Lung (tissue), 12 donors: ENCODE data around the gene CDC73. TPM values are rescaled to one million over a fixed set of nuclear protein-coding genes. Genes with fewer than 3 reads are reported as not detected.

Experiments
- ATAC-seq: fragments of 200-7000 bp; cut with Tn5 transposase; one replicate; pipeline ENCODE4 v1.9.1; 2020; ENCODE audit warnings: moderate number of reproducible peaks; ENCODE audit not compliant: insufficient read depth, low FRiP score
- DNase-seq, 3 donors: peaks; one replicate each; pipeline ENCODE4 v3.0.0-alpha.2; 2013 to 2017
- H3K27ac ChIP-seq, 2 donors: one replicate each; pipeline ENCODE4 v1.5.1; 2013; ENCODE audit warnings: mild to moderate bottlenecking in 2 of 2, moderate library complexity in 2 of 2, control low read depth in 1 of 2, inconsistent platforms in 1 of 2, low read depth in 1 of 2, low read length in 1 of 2
- H3K27me3 ChIP-seq, 3 donors: one replicate each; pipeline ENCODE4 v1.5.1; 2013; ENCODE audit warnings: low read length in 2 of 3; ENCODE audit not compliant: control insufficient read depth in 3 of 3, insufficient read depth in 3 of 3
- H3K36me3 ChIP-seq, 4 donors: one replicate each; pipeline ENCODE4 v1.5.1; 2013; ENCODE audit warnings: low read length in 4 of 4, mild to moderate bottlenecking in 1 of 4, moderate library complexity in 1 of 4; ENCODE audit not compliant: control insufficient read depth in 4 of 4, insufficient read depth in 4 of 4
- H3K4me1 ChIP-seq, 5 donors: one replicate each; pipeline ENCODE4 v1.5.1; 2013; ENCODE audit warnings: low read length in 5 of 5, mild to moderate bottlenecking in 2 of 5, moderate library complexity in 1 of 5; ENCODE audit not compliant: control insufficient read depth in 5 of 5, insufficient read depth in 5 of 5
- H3K4me3 ChIP-seq: one replicate; pipeline ENCODE4 v1.5.1; 2013; ENCODE audit warnings: mild to moderate bottlenecking, control low read depth, moderate library complexity
- H3K9ac ChIP-seq, 2 donors: one replicate each; pipeline ENCODE4 v1.5.1; 2013; ENCODE audit warnings: low read length in 2 of 2, control low read depth in 1 of 2; ENCODE audit not compliant: insufficient read depth in 1 of 2
- H3K9me3 ChIP-seq, 4 donors: one replicate each; pipeline ENCODE4 v1.5.1; 2013; ENCODE audit warnings: low read length in 3 of 4, mild to moderate bottlenecking in 1 of 4, moderate library complexity in 1 of 4; ENCODE audit not compliant: control insufficient read depth in 4 of 4, insufficient read depth in 3 of 4
- CTCF ChIP-seq: IDR thresholded peaks from 2 replicates; pipeline ENCODE4 v1.5.1; 2012; ENCODE audit warnings: mild to moderate bottlenecking; ENCODE audit errors: control extremely low read depth, extremely low read depth
- WGBS, 2 donors: extraction: QIAGEN DNeasy Blood & Tissue Kit; methylation state at CpG; one replicate each; pipeline ENCODE4 v1.1.7; 2013; 5-methylcytosine and 5-hydroxymethylcytosine counted together
- polyA plus RNA-seq, 2 donors: library from polyadenylated mRNA; stranded (reverse); fragments of 200-250 nt; gene quantifications; one replicate each; pipeline ENCODE4 v1.2.1, GENCODE V29; 2013
- total RNA-seq, 2 donors: library from RNA; depleted of rRNA in 1 of 2; stranded (reverse); fragments of >200 nt in 1 of 2; gene quantifications; one replicate each; pipeline ENCODE4 v1.2.1, GENCODE V29; 2014 to 2021
- donor health status: control.
- donor health status: control.
- donor health status: Bipolar disorder and iron deficiency.
- donor health status: healthy.
- donor health status: DM: yes; HTN: yes; CAD: no.

CDC73 gene
- total and polyA plus RNA-seq, 4 donors, result 7.8 to 64.2 (median 34.5) TPM

GRCh38 chr1:193087893-193088292 lies 33.9 kb upstream of the CDC73 start:
- DNase-seq (no peak), ATAC-seq (no peak)
- Histone ChIP-seq H3K36me3 (peaks cover 6 to 22% (median 12%) of the 10 kb centered on the region in 4 donors), H3K9ac (no peak overlapping the region), H3K4me3 (no peak overlapping the region), H3K27me3 (no peaks in the 10 kb centered on the region), H3K4me1 (no peaks in the 10 kb centered on the region), H3K27ac (no peak overlapping the region), H3K9me3 (no peaks in the 10 kb centered on the region)
- 57 to 83% methylated on average over 3 of the region's 3 CpGs for WGBS, 2 donors
- TF ChIP-seq CTCF, result no peak

- 77 to 84% methylated on average over 1 of the region's 1 CpG for WGBS, 2 donors
- Histone ChIP-seq H3K4me3 (no peak overlapping the region), H3K9me3 (no peaks in the 10 kb centered on the region), H3K36me3 (peaks cover 4 to 13% (median 7%) of the 10 kb centered on the region in 4 donors), H3K27me3 (no peaks in the 10 kb centered on the region), H3K4me1 (no peaks in the 10 kb centered on the region), H3K27ac (no peak overlapping the region), H3K9ac (no peak overlapping the region)
- TF ChIP-seq CTCF, result no peak
- no peak for DNase-seq
- no peak for ATAC-seq
These were observed 31.0 kb upstream of the CDC73 start for GRCh38 chr1:193090865-193091264.

- no peak overlapping the region for H3K9ac ChIP-seq
- H3K27ac ChIP-seq, result no peak overlapping the region
- ATAC-seq (no peak), DNase-seq (no peak)
- no peak overlapping the region for H3K4me3 ChIP-seq
- peaks cover 3 to 19% (median 16%) of the 10 kb centered on the region in 4 donors for H3K36me3 ChIP-seq
- H3K27me3 ChIP-seq, result no peaks in the 10 kb centered on the region
- no peak for TF ChIP-seq CTCF
- no peaks in the 10 kb centered on the region for H3K4me1 ChIP-seq
- H3K9me3 ChIP-seq, result no peaks in the 10 kb centered on the region
- WGBS, 2 donors, result 72 to 90% methylated on average over 11 of the region's 11 CpGs
These were observed 27.7 kb upstream of the CDC73 start for GRCh38 chr1:193094112-193094511.

GRCh38 chr1:193102662-193103061 lies 19.2 kb upstream of the CDC73 start:
- no peak overlapping the region for H3K27ac ChIP-seq
- peaks cover 2 to 19% (median 15%) of the 10 kb centered on the region in 4 donors for H3K36me3 ChIP-seq
- WGBS, 2 donors, result 82 to 90% methylated on average over 5 of the region's 5 CpGs
- DNase-seq, result no peak
- peaks cover 0 to 16% (median 2%) of the 10 kb centered on the region in 5 donors for H3K4me1 ChIP-seq
- no peak overlapping the region for H3K4me3 ChIP-seq
- H3K9ac ChIP-seq, result no peak overlapping the region
- no peaks in the 10 kb centered on the region for H3K9me3 ChIP-seq
- ATAC-seq, result no peak
- H3K27me3 ChIP-seq, result no peaks in the 10 kb centered on the region
- no peak for TF ChIP-seq CTCF
